HepG2 (cell line): Measurements from ENCODE around the gene AUH.

Source experiments
- CBFB ChIP-seq: sonication (generic); formaldehyde crosslinking; IDR thresholded peaks from 2 replicates; pipeline ENCODE4 v1.4.0; 2020; ENCODE audit warnings: missing genetic modification reagents
- EHMT2 ChIP-seq: fragments of 200-600 bp; sonication (generic); IDR thresholded peaks from 2 replicates; pipeline ENCODE4 v1.7.0; 2017; ENCODE audit warnings: antibody characterized with exemption, low read depth, low read length, borderline replicate concordance
- NPAS2 ChIP-seq: sonication (generic); formaldehyde crosslinking; IDR thresholded peaks from 2 replicates; pipeline ENCODE4 v1.8.0; 2022; ENCODE audit warnings: mild to moderate bottlenecking, missing genetic modification reagents, borderline replicate concordance
- SUZ12 ChIP-seq: fragments of 150-350 bp; IDR thresholded peaks from 2 replicates; pipeline ENCODE4 v1.6.1; 2014; ENCODE audit warnings: low read depth, low read length
- U2AF1 ChIP-seq: fragments of 200-400 bp; formaldehyde crosslinking; optimal IDR thresholded peaks from 2 replicates; pipeline ENCODE3; 2017; ENCODE audit warnings: mild to moderate bottlenecking, low read depth, low read length
- ZNF274 ChIP-seq: sonication (generic); formaldehyde crosslinking; IDR thresholded peaks from 2 replicates; pipeline ENCODE4 v1.5.1; 2020; ENCODE audit warnings: mild to moderate bottlenecking, missing genetic modification reagents

DNA sequence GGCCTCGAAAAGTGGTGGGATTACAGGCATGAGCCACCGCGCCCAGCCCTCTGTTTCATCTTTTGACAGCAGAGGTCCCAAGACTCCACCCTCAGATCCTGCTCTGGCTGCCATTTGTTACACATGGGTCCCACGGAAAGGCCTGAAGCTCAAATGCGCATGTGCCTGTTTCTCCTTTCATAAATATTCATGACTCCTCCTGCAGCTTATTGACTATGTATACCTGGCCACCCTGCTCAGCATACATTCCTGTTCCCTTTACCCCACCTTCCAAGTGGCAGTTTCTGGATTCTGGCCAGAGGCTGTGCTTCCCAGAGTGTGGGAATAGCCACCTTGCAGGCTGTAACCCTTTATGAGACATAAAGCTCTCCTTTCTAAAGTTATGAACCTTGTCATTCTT lies 46.5 kb downstream of the AUH start:
- no peak for TF ChIP-seq SUZ12
- TF ChIP-seq EHMT2: no peak
- TF ChIP-seq ZNF274 (CRISPR knock-in tag): no peak
- TF ChIP-seq U2AF1: no peak
- no peak for TF ChIP-seq CBFB (CRISPR knock-in tag)
- TF ChIP-seq NPAS2 (CRISPR knock-in tag): no peak
